ENCODE measurements around the gene TAB2.

TAB2 gene

DNA sequence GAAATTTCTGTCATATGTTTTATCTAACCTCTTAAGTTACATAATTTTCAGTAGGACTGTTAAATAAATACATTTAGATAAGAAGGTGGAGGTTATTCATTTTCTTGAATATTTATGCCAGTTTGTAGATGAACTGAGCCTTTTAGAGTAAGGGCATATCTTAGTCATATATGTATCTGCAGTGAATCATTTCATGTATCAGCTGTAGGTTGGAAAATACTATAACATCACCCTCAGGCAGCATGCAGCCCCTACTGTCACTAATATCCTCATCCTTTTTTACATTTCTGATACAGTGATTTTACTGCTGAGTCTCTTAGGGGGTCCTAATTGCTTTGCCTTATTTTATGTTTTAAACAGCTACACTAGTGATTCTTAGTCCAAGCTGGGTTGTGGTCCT is 63.0 kb downstream of the TAB2 start:
- DNase-seq = no peak

DNA sequence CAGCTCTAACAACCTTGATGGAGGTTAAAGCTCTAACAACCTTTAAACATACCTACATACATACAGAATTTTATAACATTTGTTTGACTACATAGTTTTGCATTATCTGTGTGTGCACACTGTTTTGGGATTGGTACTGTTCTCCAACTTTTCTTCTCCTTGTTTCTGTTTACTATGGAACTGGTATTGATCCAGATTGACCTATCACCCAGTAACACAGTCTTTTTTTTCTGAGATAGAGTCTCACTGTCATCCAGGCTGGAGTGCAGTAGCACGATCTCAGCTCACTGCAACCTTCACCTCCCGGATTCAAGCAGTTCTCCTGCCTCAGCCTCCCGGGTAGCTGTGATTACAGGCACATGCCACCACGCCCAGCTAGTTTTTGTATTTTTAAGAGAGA is 65.9 kb downstream of the TAB2 start:
- DNase-seq = no peak

DNA sequence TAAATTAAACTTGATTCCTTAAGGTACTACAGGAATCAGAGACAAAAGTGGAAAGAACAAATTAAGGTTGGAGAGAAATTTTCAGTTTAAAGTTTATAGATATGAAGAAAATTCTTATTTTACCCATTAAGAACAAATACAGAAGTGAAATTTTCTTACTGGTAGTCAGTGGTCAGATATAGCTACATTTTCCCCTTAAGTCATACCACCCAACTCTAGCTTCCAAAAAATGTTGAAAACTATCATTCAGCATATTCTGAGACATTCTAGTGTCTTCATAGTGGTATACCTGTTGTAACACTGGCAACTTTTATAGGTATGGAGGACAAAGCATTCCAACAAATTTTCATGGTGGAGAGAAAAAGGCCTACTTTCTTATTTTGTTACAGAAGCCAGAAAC is 67.0 kb downstream of the TAB2 start:
- no peak for DNase-seq

DNA sequence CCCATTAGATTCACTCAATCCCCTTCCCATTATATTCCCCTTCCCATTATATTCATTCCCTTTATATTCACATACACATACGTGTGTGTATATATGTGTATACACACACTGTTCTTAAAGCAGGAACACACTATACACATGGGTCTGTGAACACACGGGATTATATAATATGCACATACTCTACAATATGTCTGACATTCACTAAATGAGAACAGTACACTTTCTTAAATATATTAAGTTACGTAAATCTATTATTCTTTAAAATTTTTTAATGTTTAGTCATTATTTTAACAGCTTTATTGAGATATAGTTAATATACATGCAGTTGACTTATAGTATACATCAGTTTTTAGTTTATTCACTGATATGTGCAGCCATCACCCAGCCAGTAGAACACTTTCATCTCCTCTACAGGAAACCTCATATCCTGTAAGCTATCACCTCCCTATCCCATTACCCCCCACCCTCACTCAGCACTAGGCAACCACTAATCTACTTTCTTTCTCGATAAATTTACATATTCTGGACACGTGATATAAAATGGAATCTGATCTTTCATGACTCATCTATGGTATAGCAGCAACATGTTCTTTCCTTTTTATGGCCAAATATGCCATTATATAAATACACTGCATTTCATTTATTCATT is 68.6 kb downstream of the TAB2 start:
- no peak for DNase-seq

DNA sequence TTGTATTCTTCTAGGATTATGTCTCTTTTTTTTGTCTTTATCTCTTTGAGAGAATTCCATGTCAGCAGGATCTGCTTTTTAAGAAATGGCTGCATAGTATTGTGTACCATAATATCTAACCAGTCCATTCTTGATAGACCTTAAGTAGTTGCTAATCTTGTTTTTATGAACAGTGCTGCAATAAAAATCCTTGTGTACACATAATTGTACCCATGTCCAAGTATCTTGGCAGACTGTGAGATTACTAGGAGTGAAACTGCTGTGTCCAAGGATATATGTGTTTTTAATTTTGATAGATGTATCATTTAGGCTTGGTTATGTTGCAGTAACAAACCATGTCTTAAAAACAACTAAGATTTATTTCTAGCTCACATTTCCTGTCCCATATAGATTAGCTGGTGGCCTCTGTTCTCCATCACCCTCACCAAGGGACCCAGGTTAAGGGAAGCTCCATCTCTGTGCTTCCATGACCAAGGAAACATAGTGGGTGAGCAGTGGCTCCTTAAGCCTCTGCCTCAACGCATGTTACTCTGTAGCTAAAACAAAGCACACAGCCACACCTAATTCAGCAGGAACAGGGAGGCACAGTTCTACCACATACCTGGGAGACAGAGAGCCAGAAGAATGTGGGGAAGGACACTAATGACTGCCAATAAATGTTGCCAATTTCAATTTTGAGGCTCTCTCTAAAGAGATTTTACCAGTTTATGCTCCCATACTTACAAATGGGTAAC is 70.4 kb downstream of the TAB2 start:
- no peak for DNase-seq

DNA sequence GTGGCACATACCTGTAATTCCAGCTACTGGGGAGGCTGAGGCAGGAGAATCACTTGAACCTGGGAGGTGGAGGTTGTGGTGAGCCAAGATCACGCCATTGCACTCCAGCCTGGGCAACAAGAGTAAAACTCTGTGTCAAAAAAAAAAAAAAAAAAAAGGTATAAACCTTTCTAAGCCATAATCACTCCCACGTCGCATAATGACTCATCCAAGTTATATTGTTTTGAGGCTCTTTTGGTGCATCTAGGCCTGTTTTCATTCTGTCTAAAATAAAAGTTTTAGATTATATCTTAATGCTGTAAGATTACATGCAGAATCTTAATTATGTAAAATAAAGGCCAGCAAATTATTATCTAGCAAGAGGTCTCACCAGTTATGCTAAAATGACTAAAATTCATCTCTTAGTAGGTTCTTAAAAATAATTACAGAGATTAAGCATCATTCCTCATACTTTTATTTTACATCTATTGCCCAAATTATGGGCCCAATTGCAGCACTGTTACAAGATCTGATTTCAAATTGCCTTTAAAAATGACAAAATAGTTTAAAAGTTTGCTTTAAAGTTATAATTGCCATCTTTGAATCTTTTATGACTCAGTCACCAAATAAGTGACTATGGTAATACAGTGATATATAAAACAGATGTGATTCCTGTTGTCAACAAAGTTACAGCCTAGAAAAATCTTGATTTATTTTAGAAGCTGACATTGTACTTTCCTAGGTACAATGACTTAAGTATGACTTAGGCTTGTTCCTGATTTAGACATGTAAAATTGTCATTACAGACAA is 72.2 kb downstream of the TAB2 start:
- no peak for DNase-seq

DNA sequence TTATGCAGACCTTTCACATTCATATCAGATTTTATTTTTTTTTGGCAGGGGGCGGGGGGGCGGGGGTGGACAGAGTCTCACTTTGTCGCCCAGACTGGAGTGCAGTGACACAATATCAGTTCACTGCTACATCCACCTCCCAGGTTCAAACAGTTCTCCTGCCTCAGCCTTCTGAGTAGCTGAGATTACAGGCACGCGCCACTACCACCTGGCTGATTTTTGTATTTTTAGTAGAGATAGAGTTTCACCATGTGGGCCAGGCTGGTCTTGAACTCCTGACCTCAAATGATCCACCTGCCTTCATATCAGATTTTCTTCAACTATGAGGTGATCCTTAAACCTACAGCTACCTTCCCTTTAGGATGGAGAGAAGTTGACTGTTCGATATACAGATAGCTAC is 74.6 kb downstream of the TAB2 start:
- no peak for DNase-seq

DNA sequence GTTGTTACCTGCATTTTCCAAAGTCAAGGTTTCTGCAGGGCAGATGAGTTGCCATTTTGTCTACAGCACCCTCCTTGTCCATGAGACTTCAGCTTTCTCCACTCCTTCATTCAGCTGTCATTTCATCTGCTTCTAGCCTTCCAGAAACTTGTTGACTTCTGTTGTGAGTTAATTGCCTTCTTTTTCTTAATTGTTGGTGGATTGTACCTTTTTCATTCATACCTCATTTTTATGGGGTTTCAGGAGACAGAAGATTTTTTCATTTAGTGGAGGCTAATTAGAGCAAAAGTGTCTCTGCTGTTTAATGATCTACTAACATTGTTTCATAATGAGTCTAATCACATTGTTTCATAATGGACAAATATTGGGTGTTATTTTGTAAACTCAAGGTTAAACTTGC is 75.0 kb downstream of the TAB2 start:
- no peak for DNase-seq

DNA sequence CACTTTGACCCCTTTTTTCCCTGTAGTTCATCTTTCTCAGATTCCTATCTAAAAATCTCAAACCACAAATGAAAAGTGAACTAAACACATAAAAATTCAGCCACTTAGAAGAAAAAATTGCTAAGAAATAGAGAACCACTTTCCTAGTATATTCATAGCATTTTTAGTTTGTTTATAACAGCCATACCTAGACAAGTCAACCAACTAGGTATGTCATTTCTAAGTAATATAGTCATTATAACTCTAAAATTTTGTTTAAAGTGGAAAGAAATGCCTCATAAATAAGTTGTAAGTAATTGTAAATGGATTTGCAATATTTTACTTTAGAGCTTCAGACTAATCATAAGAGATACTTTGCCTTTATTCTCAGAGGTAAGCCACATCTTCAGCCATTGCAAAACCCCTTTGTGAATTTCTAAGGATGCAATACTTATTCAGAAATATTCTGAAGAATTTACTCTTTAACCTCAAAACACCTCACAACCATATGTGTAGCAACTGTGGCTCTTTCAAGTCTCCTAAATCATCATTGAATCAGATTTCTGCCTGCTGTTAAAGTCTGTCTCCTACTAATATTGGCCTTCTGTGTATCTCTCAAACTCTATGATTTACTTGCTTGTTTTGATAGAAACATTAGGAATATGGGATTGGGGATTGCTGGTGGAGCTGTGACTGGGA is 75.6 kb downstream of the TAB2 start:
- no peak for DNase-seq

DNA sequence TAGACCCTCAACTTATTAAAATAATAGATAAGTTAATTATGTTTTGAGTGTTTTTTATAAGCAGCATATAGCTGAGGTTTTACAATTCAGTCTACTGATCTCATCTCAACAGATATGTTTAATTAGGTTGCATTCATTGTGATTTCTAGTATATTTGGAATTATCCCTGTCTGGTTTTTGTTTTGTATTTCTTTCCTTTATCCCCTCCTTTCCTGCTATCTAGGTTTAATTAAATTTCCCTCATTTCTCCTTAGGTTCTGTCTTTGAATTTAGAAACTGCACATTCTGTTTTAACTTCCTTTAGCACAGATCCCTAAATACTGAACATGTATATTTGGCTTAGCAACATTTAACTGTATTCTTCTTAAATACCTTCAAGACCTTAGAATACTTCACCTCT is 77.7 kb downstream of the TAB2 start:
- DNase-seq = no peak

DNA sequence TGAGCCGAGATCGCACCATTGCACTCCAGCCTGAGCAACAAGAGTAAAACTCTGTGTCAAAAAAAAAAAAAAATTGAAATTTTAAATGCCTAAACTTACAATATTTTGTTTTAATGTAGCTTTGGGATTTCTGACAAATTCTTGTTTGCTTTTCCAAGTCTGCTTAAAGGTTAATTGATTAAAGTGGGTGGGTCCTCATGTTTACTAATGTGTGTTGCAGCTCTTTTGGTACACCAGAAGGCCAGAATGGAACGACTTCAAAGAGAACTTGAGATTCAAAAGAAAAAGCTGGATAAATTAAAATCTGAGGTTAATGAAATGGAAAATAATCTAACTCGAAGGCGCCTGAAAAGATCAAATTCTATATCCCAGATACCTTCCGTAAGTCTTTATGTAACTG is 79.9 kb downstream of the TAB2 start:
- DNase-seq = no peak

DNA sequence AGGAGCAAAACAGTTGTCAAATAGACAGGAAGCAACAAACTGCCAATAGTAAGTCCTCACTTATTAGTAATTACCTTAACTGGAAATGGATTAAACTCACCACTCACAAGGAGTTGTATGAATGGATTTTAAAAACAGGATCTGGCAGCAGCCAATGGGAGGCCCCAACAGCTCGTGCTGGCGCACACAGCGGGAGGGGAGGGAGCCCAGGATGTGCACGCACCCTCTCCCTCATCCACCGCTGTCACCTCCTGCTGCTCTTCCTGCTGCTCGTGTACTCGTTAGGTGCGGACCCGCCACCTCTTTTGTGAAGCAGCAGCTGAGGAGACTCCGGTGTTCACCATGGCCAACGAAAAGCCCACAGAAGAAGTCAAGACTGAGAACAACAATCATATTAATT is 82.5 kb downstream of the TAB2 start, which contains the start of gene SUMO4:
Gene SUMO4, plus strand, starts transcription at position 213 of the 400 bp plus-strand sequence. Its CDS starts 130 bp downstream, at position 343.
- DNase-seq = no peak

DNA sequence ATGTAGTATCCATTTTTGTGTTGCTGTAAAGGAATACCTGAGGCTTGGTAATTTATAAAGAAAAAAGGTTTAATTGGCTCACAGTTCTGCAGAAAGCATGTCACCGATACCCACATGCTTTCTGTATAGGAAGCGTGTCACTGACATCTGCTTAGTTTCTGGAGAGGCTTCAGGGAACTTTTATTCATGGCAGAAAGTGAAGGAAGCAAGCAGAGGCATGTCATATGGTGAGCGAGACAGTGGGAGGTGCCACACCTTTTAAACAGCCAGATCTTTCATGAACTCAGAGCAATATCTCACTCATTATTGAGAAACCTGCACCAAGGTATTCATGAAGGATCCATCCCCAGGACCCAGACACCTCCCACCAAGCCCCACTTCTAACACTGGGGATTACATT is 86.0 kb downstream of the TAB2 start:
- DNase-seq = no peak

DNA sequence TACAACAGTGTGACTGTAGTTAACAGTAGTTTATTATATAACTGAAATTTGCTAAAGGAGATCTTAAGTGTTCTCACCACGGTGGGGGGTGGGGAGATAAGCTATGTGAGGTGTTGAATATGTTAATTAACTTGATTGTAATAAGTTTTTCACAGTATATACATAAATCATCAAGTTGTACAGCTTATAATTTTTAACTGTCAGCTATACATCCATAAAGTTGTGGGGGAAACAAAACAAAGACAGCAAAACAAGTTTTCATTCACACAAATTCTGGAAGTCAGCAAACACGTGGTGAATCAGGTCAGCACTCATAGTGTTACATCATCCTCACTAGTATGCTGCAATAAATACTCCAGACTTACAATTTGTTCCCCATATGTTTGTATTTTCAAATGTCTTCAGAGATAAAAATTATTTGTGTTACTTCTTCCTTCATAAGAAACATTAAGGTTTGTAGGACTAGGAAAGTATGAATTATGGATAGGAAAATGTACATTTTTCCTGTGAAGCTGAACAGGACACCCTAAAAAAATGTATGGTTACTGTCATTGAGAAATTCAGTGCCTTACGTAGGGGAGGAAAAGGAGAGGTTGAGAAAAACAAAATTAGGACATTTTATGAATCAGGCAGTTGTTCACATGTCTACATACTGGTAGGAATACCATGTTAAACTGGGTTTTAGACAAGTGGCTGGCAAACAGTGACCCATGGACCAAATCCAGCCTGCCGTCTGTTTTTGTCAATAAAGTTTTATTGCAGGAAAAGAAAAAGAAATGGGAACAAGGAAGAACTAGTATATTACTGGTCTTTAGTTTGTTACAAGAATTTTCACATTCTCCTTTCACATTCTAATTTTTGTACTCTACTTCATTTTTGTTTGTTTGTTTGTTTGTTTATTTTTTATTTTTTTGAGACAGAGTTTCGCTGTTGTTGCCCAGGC is 88.6 kb downstream of the TAB2 start:
- no peak for DNase-seq

DNA sequence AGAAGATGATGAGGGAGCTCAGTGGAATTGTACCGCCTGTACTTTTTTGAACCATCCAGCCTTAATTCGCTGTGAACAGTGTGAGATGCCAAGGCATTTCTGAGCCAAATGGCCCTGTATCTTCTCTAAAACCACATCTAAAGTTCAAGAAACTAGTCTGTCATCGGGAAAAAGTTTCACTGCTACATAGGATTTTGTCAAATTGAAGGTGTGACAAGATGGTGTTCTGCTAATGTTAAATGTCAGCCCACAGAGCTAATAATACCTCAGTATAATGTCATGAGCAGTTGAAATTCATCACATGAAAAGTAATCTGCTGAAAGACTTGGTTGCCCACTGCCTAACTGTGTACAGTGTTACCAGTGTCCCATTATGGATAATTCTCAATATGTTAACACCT is 92.1 kb downstream of the TAB2 start:
- DNase-seq = no peak

DNA sequence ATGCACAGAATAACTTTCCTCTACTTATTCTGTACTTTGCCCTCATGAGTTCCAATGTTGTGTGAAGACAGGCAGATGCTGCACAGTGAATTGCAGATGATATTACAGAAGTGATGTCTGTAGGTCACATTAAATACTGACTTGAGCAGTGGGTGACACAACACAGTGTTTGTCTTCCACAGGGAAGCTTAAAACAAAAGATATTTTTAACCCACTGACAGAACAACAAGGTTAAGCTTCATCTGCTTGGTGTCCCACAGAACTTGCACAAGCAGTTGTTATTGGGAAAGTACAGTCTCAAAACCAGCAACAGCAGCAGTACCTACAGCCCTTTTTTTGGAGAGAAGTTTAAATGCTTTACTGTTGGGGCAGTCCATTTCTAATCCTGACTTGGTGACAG is 93.0 kb downstream of the TAB2 start:
- DNase-seq = no peak

DNA sequence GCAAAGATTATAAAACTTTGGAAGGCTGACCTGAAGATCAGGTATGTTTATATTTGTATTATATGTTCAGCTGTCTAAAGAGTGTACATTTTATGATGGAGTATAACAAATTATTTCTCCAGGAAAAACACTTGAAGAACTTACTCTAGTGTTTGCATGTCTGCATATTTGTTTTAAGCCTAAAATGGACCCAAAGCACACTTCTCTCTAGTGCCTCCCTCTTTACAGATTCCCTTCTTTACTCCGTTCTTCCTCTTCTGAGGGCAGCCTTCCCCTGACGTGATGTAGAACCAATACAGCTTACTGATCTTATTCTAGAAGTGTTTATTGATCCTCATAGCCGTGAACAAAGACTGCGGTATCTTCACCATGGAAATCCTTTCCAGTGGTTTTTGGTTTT is 96.5 kb downstream of the TAB2 start:
- no peak for DNase-seq

DNA sequence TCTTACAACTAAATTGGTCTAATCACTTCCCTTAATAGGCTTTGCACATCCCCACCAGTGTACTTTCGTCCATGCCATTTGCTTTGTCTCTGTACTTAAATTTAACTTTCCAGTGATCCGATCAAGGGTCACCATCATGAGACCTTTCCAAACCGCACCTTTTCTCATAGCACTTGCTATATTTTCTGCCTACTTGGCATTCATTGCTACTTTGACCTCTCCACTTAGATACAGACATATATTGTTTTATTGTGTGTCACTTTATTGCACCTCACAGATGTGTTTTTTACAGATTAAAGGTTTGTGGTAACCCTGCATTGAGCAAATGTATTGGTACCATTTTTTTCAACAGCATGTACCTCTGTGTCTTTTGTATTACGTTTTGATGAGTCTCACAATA is 97.3 kb downstream of the TAB2 start:
- no peak for DNase-seq

DNA sequence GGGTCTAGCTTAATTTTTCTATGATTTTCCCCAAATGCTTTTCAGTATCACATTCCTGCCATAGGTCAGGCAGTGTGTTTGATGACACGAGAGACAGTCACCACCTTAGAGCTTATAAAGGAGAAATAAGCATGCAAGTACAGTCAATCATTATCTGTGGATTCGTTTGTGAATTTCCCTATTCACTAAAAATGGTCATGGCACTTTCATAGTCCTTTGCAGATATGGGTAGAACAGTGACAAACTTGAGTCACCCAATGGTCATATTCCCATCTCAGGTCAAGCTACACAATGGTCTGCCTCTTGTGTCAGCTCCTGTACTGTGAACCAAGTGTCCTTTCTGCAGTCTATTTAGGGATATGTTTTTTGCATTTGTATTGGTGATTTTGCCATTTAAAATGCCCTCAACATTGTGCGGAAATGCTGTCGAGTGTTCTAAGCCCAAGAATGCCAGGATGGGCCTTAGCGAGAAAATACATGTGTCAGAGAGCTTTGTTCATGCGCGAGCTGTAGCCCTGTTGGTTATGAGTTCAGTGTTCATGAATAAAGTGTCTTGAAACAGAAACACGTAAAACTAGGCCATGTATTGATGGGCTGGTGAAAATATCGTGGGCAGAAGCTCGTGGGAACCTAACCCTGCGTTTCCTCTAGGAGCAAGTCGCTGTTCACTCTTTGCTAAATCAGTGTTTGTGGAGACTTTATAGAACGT is 102.3 kb downstream of the TAB2 start:
- DNase-seq = no peak

DNA sequence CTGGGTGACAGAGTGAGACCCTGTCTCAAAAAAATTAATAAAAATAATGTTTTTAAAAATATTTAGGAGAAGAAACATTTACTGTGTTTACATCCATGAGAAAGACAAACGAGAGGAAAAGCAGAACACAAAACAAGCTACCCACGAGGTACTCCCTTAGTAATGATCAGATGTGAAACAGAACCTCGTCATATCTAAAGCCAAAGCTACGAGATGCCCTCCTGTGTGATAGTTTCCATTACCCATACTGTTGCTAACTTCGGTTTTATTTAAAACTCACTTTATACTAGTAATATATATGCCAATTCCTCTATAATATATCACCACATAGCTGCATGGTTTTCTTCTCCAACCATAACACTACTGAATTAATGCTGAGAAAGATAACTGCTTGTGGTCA is 103.6 kb downstream of the TAB2 start:
- DNase-seq = no peak

DNA sequence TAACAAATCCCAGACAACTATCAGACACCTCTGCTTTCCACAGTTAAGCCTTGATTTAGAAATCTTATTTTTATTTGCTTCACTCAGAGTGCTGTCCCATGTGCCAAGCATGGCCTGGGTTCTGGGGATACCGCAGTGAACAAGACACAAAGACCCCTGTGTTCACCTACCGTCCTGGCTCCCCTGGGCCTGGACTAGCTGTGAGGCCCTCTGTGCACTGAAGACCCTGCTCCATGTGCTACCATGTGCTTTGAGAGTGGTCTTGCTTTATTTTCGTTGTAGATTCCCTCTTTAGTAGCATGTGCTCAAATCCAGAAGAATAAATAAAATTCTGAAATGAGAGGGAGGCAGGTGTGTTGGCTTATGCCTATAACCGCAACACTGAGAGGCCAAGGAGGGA is 105.1 kb downstream of the TAB2 start:
- no peak for DNase-seq
